ENCODE data around the gene HOXC5.

DNA sequence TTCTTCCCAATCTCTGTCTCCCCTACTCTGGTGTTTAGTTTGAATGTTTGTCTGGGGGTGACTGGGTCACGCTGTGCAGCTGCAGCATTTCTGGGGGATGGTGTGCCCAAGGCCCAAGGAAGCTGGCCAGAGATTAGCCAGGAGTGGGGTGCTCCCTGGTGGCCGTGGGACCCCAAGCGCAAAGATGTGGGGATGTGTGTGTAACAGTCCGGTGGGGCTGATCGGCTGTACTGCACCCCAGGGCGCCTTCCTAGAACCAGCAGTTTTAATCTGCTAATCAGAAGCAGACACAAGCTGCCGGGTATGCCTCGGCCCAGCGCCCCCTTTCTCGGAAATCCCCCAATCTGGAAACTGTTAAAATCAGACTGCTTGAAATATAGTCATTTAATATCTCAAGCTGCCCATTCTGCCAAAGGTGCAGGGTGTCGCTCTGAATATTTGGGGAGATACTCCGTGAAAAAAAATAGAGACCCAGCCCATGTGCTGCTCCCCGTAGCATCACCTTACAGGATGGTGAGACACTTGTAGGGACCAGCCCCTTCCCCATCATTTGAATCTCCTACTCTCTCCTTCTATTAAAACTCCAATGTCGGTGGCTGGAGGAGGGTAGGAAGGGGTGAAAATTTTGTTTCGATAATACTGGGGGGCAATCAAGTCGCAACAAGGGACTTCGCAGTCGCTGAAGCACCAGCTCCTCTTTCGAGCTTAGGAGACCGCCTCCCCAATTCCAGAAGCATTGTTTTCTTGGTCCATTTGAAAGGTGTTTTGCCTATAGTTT is 28.6 kb upstream of the HOXC5 start:
- TF ChIP-seq CTCF (IDR thresholded peaks at IDR 0.05) (no peak), POLR2A (IDR thresholded peaks at IDR 0.05) (no peak)

Data from lower leg skin (tissue), 3 donors.